A673 (cell line): Measurements from ENCODE around the gene POLR2M. TPM values are rescaled to one million over a fixed set of nuclear protein-coding genes. Genes with fewer than 3 reads are reported as not detected.

Experiments
- BruUV-seq: library from RNA; stranded (reverse); fragments of 400-500 nt; replicated peaks from 2 replicates; lab custom pipeline; 2021; lab: Mats Ljungman, UMichigan
- CTCF ChIA-PET: fragments of 300-600 bp; sonication (Branson Sonifier 250); formaldehyde crosslinking; loops from one replicate; lab custom pipeline; 2022; ENCODE audit warnings: antibody characterized with exemption; lab: Charles Lee
- POLR2A ChIA-PET: fragments of 300-600 bp; sonication (Branson Sonifier 250); formaldehyde crosslinking; loops from one replicate; lab custom pipeline; 2022; ENCODE audit warnings: antibody characterized with exemption; ENCODE audit not compliant: low non-redundant PET; lab: Charles Lee
- DNase-seq: peaks from one replicate; pipeline ENCODE4 v3.0.0-alpha.2; 2015; ENCODE audit warnings: low spot score
- H3K27ac ChIP-seq: fragments of 200-600 bp; sonication (generic); 2 replicates; pipeline ENCODE4 v1.5.1; 2016; ENCODE audit warnings: mixed run types, low read depth, mild to moderate bottlenecking, mixed read lengths, antibody characterized with exemption, low read length; ENCODE audit not compliant: poor library complexity, severe bottlenecking
- H3K27me3 ChIP-seq: fragments of 200-600 bp; sonication (generic); replicated peaks from 2 replicates; pipeline ENCODE4 v1.6.1; 2017; ENCODE audit warnings: mixed run types, low read depth, mild to moderate bottlenecking, mixed read lengths, antibody characterized with exemption, low read length; ENCODE audit not compliant: insufficient read depth, poor library complexity
- H3K36me3 ChIP-seq: fragments of 200-600 bp; sonication (generic); 2 replicates; pipeline ENCODE4 v1.6.1; 2016; ENCODE audit warnings: mixed run types, mild to moderate bottlenecking, mixed read lengths, antibody characterized with exemption, low read length; ENCODE audit not compliant: insufficient read depth, poor library complexity, severe bottlenecking
- H3K4me1 ChIP-seq: fragments of 200-600 bp; sonication (generic); 2 replicates; pipeline ENCODE4 v1.6.1; 2017; ENCODE audit warnings: mixed run types, mild to moderate bottlenecking, mixed read lengths, antibody characterized with exemption, low read length; ENCODE audit not compliant: insufficient read depth, poor library complexity, severe bottlenecking
- H3K4me3 ChIP-seq: fragments of 200-600 bp; sonication (generic); 2 replicates; pipeline ENCODE4 v1.5.1; 2016; ENCODE audit warnings: low read depth, mixed run types, mild to moderate bottlenecking, mixed read lengths, low read length; ENCODE audit not compliant: poor library complexity, severe bottlenecking
- H3K9me3 ChIP-seq: fragments of 200-600 bp; sonication (generic); 2 replicates; pipeline ENCODE4 v1.6.1; 2016; ENCODE audit warnings: mixed run types, low read depth, mild to moderate bottlenecking, mixed read lengths, antibody characterized with exemption, low read length; ENCODE audit not compliant: poor library complexity, severe bottlenecking
- CTCF ChIP-seq: fragments of 300-800, 200-600 bp; sonication (generic); conservative IDR thresholded peaks from 2 replicates; pipeline ENCODE4 v1.5.1; 2017; ENCODE audit warnings: low read depth, mild to moderate bottlenecking, antibody characterized with exemption, low read length, moderate library complexity, mixed read lengths
- EZH2 ChIP-seq: fragments of 200-600 bp; sonication (generic); IDR thresholded peaks from 2 replicates; pipeline ENCODE4 v1.6.1; 2017; ENCODE audit warnings: borderline replicate concordance, low read depth, mild to moderate bottlenecking, mixed read lengths, antibody characterized with exemption, low read length; ENCODE audit not compliant: poor library complexity, severe bottlenecking
- intact Hi-C: fragments of 100-400 bp; cut with micrococcal nuclease; formaldehyde crosslinking; loops from one replicate; pipeline ENCODE4 v1.10.0; 2022; ENCODE audit not compliant: unreplicated experiment
- total RNA-seq: library from RNA; stranded (reverse); gene quantifications from 2 replicates; pipeline ENCODE4 v1.2.3, GENCODE V29; 2021

POLR2M gene
- total RNA-seq, 1 experiment from 2014 or later, result 115 TPM

GRCh38 chr15:57728436-57728835 is 21.9 kb downstream of the POLR2M start:
- TF ChIP-seq EZH2 (no peak), CTCF (no peak)
- H3K36me3 ChIP-seq, result no peaks in the 10 kb centered on the region
- POLR2A ChIA-PET, result no interaction called here
- CTCF ChIA-PET, result no interaction called here
- peaks cover 5% of the 10 kb centered on the region for H3K9me3 ChIP-seq
- BruUV-seq, result no TSS peak
- no peak overlapping the region for H3K4me3 ChIP-seq
- no peaks in the 10 kb centered on the region for H3K4me1 ChIP-seq
- no peak for DNase-seq
- intact Hi-C loops, result no loop called here
- H3K27ac ChIP-seq, result no peak overlapping the region
- H3K27me3 ChIP-seq, result no peaks in the 10 kb centered on the region

DNA sequence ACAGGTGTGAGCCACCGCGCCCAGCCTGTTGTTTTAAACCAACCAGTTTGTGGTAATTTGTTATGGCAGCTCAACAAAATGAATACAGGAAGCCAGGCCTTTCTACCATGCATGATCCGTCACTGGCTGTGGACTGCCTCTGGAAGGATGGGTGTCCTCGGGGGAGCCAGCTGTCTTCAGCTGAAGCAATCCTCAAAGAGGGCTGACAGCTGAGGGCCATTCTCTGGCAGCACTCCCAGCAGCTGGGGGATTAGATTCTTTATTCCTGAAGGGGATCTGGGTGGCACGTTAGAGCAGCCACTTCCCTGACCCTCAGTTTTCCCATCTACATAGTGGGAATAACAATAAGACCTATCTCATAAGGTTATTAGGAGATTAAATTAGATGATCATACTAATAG is 24.4 kb downstream of the POLR2M start:
- peak; percentile 45 for DNase-seq
- POLR2A ChIA-PET, result no interaction called here

DNA sequence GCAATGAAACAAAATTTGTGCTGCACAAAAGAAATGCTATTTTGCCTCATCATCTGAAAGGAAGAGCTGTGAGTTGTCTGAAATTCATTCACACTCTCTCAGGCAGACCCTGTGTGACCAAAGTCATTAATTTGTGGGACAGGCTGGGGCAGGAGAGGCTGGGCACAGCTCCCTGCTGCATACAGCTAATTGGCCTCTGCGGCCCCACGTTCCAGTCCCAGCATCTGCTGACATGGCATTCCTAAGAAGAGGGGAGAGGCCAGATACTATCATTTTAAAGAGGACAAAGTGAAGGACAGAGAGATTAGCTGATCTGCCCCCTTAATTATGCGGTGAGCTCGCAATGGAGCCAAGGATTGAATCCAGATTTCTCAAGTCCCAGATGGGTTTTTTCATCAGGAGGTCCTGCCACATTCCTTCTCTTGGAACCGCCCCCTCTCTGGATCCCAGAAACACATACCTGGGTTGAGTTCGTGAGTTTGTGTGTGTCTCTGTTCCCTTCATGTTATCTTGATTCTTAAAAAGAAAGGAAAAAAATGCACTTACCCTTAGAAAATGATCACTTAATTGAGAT is 25.1 kb downstream of the POLR2M start:
- Histone ChIP-seq H3K9me3 (peaks cover 1% of the 10 kb centered on the region), H3K4me3 (no peak overlapping the region), H3K36me3 (no peaks in the 10 kb centered on the region), H3K4me1 (peaks cover 12% of the 10 kb centered on the region), H3K27ac (no peak overlapping the region), H3K27me3 (no peaks in the 10 kb centered on the region)
- POLR2A ChIA-PET, result interaction anchor here (0.6 kb wide), 1 partner anchor 25 kb away, joined by 4 read pairs; no protein-coding TSS in a partner anchor
- no peak for TF ChIP-seq EZH2
- no TSS peak for BruUV-seq
- CTCF ChIA-PET, result interaction anchor here (2.3 kb wide), 1 partner anchor 339 kb away, joined by 10 read pairs; no protein-coding TSS in a partner anchor
- DNase-seq, result no peak
- intact Hi-C loops, result loop anchor here (10.0 kb wide), 2 partner anchors 333 to 453 kb away; partner anchors contain the start of gene ALDH1A2

More for the DNA sequence above, 24.4 kb downstream of the POLR2M start:
- Histone ChIP-seq H3K4me1 (peaks cover 12% of the 10 kb centered on the region), H3K27ac (no peak overlapping the region), H3K27me3 (no peaks in the 10 kb centered on the region), H3K4me3 (no peak overlapping the region), H3K9me3 (no peaks in the 10 kb centered on the region), H3K36me3 (no peaks in the 10 kb centered on the region)
- CTCF ChIA-PET, result interaction anchor here (0.6 kb wide), 2 partner anchors 52 to 588 kb away, joined by 3 to 4 read pairs; no protein-coding TSS in a partner anchor
- no TSS peak for BruUV-seq
- TF ChIP-seq CTCF (no peak), EZH2 (no peak)
- intact Hi-C loops, result loop anchor here (10.0 kb wide), 2 partner anchors 334 to 454 kb away; partner anchors contain the start of gene ALDH1A2
